SH-SY5Y (cell line): ENCODE measurements around the gene PI4K2B.

Experiments
- GATA2 ChIP-seq: IDR thresholded peaks from 2 replicates; pipeline ENCODE4 v1.6.1; 2011; ENCODE audit warnings: mild to moderate bottlenecking, low read depth, low read length
- GATA3 ChIP-seq: IDR thresholded peaks from 2 replicates; pipeline ENCODE4 v1.6.1; 2011; ENCODE audit warnings: low read depth, mild to moderate bottlenecking, low read length, moderate library complexity

Gene PI4K2B

GRCh38 chr4:25291158-25291733, 57.4 kb downstream of the PI4K2B start:
- TF ChIP-seq GATA2 (no peak), GATA3 (no peak)

- TF ChIP-seq GATA2: no peak
- TF ChIP-seq GATA3: no peak
These were observed 63.9 kb downstream of the PI4K2B start for GRCh38 chr4:25297528-25298242.

GRCh38 chr4:25299476-25300203, 65.8 kb downstream of the PI4K2B start:
- no peak for TF ChIP-seq GATA2

GRCh38 chr4:25301471-25301870, 67.6 kb downstream of the PI4K2B start:
- TF ChIP-seq GATA3: no peak
- no peak for TF ChIP-seq GATA2

- TF ChIP-seq GATA2 (no peak), GATA3 (no peak)
These were observed 68.8 kb downstream of the PI4K2B start for GRCh38 chr4:25302626-25303025.

- TF ChIP-seq GATA2 (no peak), GATA3 (no peak)
These were observed 69.7 kb downstream of the PI4K2B start for GRCh38 chr4:25303578-25303977.

- TF ChIP-seq GATA2: no peak
- no peak for TF ChIP-seq GATA3
These were observed 72.8 kb downstream of the PI4K2B start for GRCh38 chr4:25306518-25307057.

GRCh38 chr4:25307596-25307995, 73.8 kb downstream of the PI4K2B start:
- TF ChIP-seq GATA3: no peak
- no peak for TF ChIP-seq GATA2

- no peak for TF ChIP-seq GATA3
These were observed 74.5 kb downstream of the PI4K2B start for GRCh38 chr4:25308306-25308705.

GRCh38 chr4:25308761-25309160, 74.9 kb downstream of the PI4K2B start:
- no peak for TF ChIP-seq GATA2
- no peak for TF ChIP-seq GATA3

GRCh38 chr4:25310066-25310802, 76.4 kb downstream of the PI4K2B start:
- no peak for TF ChIP-seq GATA2
- no peak for TF ChIP-seq GATA3

- TF ChIP-seq GATA2 (no peak), GATA3 (no peak)
These were observed 77.0 kb downstream of the PI4K2B start for GRCh38 chr4:25310803-25311166.

- TF ChIP-seq GATA2 (no peak; the same call in 1 of the 2 replicates), GATA3 (no peak)
These were observed 78.8 kb downstream of the PI4K2B start, which contains the start of gene ZCCHC4 for GRCh38 chr4:25312496-25313200. ZCCHC4 (plus strand) TSS chr4:25312774; CDS start chr4:25312810, 36 bp downstream.
